H1 (cell line): ENCODE data around the gene GALNT2. TPM values are rescaled to one million over a fixed set of nuclear protein-coding genes. Genes with fewer than 3 reads are reported as not detected.

Experiments used
- CTCF ChIA-PET: fragments of 300-600 bp; sonication (Branson Sonifier 250); formaldehyde crosslinking; loops from one replicate; lab custom pipeline; 2021; ENCODE audit not compliant: partially characterized antibody; lab: Charles Lee
- POLR2A ChIA-PET: fragments of 300-600 bp; sonication (Branson Sonifier 250); formaldehyde crosslinking; loops from one replicate; lab custom pipeline; 2021; ENCODE audit warnings: inconsistent platforms; ENCODE audit not compliant: partially characterized antibody; lab: Charles Lee
- DNase-seq, 2 experiments: peaks; one replicate each; pipeline versions ENCODE4 v3.0.0 to v3.0.0-alpha.2; 2010 to 2022; ENCODE audit warnings: low spot score in 2 of 2, low read depth in 1 of 2, mixed read lengths in 1 of 2
- FAIRE-seq: peaks from 2 replicates; lab custom pipeline; 2011; peaks lifted over from hg19 to GRCh38; lab: Jason Lieb, UNC
- H2AFZ ChIP-seq: 2 replicates; pipeline ENCODE4 v1.8.1; 2012; ENCODE audit warnings: low read length, inconsistent platforms
- H2AK5ac ChIP-seq: 2 replicates; pipeline ENCODE4 v1.6.1; 2013; ENCODE audit warnings: low read depth, low read length
- H2BK120ac ChIP-seq: replicated peaks from 2 replicates; pipeline ENCODE3; 2013; ENCODE audit warnings: low read depth, low read length, inconsistent platforms
- H2BK12ac ChIP-seq: 2 replicates; pipeline ENCODE4 v1.6.1; 2013; ENCODE audit warnings: low read depth, low read length
- H2BK15ac ChIP-seq: 2 replicates; pipeline ENCODE4 v1.6.1; 2013; ENCODE audit warnings: low read length
- H2BK20ac ChIP-seq: 2 replicates; pipeline ENCODE4 v1.6.1; 2013; ENCODE audit warnings: low read length
- H2BK5ac ChIP-seq: 2 replicates; pipeline ENCODE4 v1.6.1; 2013; ENCODE audit warnings: low read depth, low read length
- H3K14ac ChIP-seq: 2 replicates; pipeline ENCODE4 v1.6.1; 2013; ENCODE audit warnings: inconsistent platforms; ENCODE audit not compliant: insufficient read length
- H3K18ac ChIP-seq: 2 replicates; pipeline ENCODE4 v1.6.1; 2013; ENCODE audit warnings: low read length; ENCODE audit errors: extremely low read depth
- H3K23ac ChIP-seq: 2 replicates; pipeline ENCODE4 v1.6.1; 2013; ENCODE audit warnings: inconsistent platforms; ENCODE audit not compliant: insufficient read length
- H3K23me2 ChIP-seq: 2 replicates; pipeline ENCODE4 v1.6.1; 2013; ENCODE audit warnings: low read depth, low read length
- H3K27ac ChIP-seq: 2 replicates; pipeline ENCODE4 v1.6.1; 2011; ENCODE audit warnings: low read depth, low read length, inconsistent platforms
- H3K27me3 ChIP-seq, 4 experiments: replicated peaks in 1 of 4; 1 replicate in 1 of 4; 2 replicates in 3 of 4; pipeline versions ENCODE4 v1.6.1 to v1.8.1; 2011 to 2013; ENCODE audit warnings: low read length in 3 of 4, mild to moderate bottlenecking in 3 of 4, inconsistent platforms in 2 of 4, mixed read lengths in 2 of 4, moderate library complexity in 1 of 4; ENCODE audit not compliant: control insufficient read depth in 3 of 4, insufficient read depth in 3 of 4; ENCODE audit errors: extremely low read depth in 1 of 4
- H3K36me3 ChIP-seq, 4 experiments: 2 replicates each; pipeline versions ENCODE4 v1.6.1 to v1.8.1; 2011 to 2013; ENCODE audit warnings: mild to moderate bottlenecking in 4 of 4, low read length in 3 of 4, moderate library complexity in 2 of 4, control low read depth in 1 of 4, inconsistent platforms in 1 of 4; ENCODE audit not compliant: insufficient read depth in 4 of 4, control insufficient read depth in 2 of 4
- H3K4ac ChIP-seq: replicated peaks from 2 replicates; pipeline ENCODE3; 2013; ENCODE audit warnings: low read length, low read depth, mixed read lengths, inconsistent platforms; ENCODE audit not compliant: insufficient read length
- H3K4me1 ChIP-seq, 4 experiments: replicated peaks in 1 of 4; 1 replicate in 1 of 4; 2 replicates in 3 of 4; pipeline versions ENCODE4 v1.6.1 to v1.8.1; 2011 to 2013; ENCODE audit warnings: low read length in 3 of 4, inconsistent platforms in 2 of 4, mixed read lengths in 1 of 4; ENCODE audit not compliant: insufficient read depth in 4 of 4, control insufficient read depth in 3 of 4
- H3K4me2 ChIP-seq, 2 experiments: 2 replicates each; pipeline versions ENCODE4 v1.6.1 to v1.8.1; 2011 to 2013; ENCODE audit warnings: low read depth in 2 of 2, low read length in 2 of 2, control low read depth in 1 of 2, inconsistent platforms in 1 of 2, mild to moderate bottlenecking in 1 of 2; ENCODE audit not compliant: insufficient read depth in 1 of 2
- H3K4me3 ChIP-seq, 4 experiments: fragments of 200-600, 300-600 bp in 1 of 4; sonication (generic), shearing (Covaris generic), sonication (Bioruptor Twin) in 1 of 4; 2 replicates each; pipeline versions ENCODE4 v1.5.1 to v1.8.1; 2011 to 2016; ENCODE audit warnings: low read length in 4 of 4, low read depth in 3 of 4, control low read depth in 2 of 4, inconsistent platforms in 2 of 4, mild to moderate bottlenecking in 2 of 4, mixed read lengths in 1 of 4, moderate library complexity in 1 of 4; ENCODE audit not compliant: insufficient read depth in 2 of 4; ENCODE audit errors: extremely low read depth in 1 of 4
- H3K56ac ChIP-seq: replicated peaks from 2 replicates; pipeline ENCODE3; 2013; ENCODE audit warnings: low read depth, mild to moderate bottlenecking, mixed read lengths, low read length, inconsistent platforms; ENCODE audit not compliant: insufficient read length
- H3K79me1 ChIP-seq: 2 replicates; pipeline ENCODE4 v1.6.1; 2013; ENCODE audit warnings: low read depth, low read length, control low read depth
- H3K79me2 ChIP-seq, 2 experiments: 2 replicates each; pipeline versions ENCODE4 v1.6.1 to v1.8.1; 2012 to 2013; ENCODE audit warnings: low read length in 2 of 2, mild to moderate bottlenecking in 2 of 2, inconsistent platforms in 1 of 2; ENCODE audit not compliant: insufficient read depth in 2 of 2, control insufficient read depth in 1 of 2
- H3K9ac ChIP-seq, 4 experiments: replicated peaks in 1 of 4; 1 replicate in 1 of 4; 2 replicates in 3 of 4; pipeline versions ENCODE4 v1.6.1 to v1.8.1; 2011 to 2013; ENCODE audit warnings: low read depth in 3 of 4, low read length in 3 of 4, control low read depth in 2 of 4, mild to moderate bottlenecking in 2 of 4, moderate library complexity in 2 of 4, inconsistent platforms in 1 of 4; ENCODE audit errors: extremely low read depth in 1 of 4
- H3K9me3 ChIP-seq, 2 experiments: 2 replicates each; pipeline versions ENCODE4 v1.6.1 to v1.8.1; 2012 to 2013; ENCODE audit warnings: mild to moderate bottlenecking in 2 of 2, moderate library complexity in 2 of 2, control low read depth in 1 of 2, inconsistent platforms in 1 of 2, low read depth in 1 of 2, low read length in 1 of 2, mixed read lengths in 1 of 2; ENCODE audit not compliant: insufficient read depth in 2 of 2
- H4K20me1 ChIP-seq, 2 experiments: replicated peaks in 1 of 2; 2 replicates each; pipeline versions ENCODE3 to v1.8.1; 2011 to 2013; ENCODE audit warnings: inconsistent platforms in 2 of 2, low read length in 2 of 2, mild to moderate bottlenecking in 1 of 2; ENCODE audit not compliant: insufficient read depth in 2 of 2, control insufficient read depth in 1 of 2
- H4K5ac ChIP-seq: 2 replicates; pipeline ENCODE4 v1.6.1; 2013; ENCODE audit warnings: low read length, low read depth, mixed read lengths, inconsistent platforms; ENCODE audit not compliant: insufficient read length
- H4K8ac ChIP-seq: 2 replicates; pipeline ENCODE4 v1.8.0; 2013; ENCODE audit warnings: mild to moderate bottlenecking, moderate library complexity, low read length, inconsistent platforms; ENCODE audit not compliant: insufficient read depth; ENCODE audit errors: extremely low read depth
- H4K91ac ChIP-seq: replicated peaks from 2 replicates; pipeline ENCODE3; 2013; ENCODE audit warnings: low read length, mixed read lengths, inconsistent platforms; ENCODE audit not compliant: insufficient read length
- EGR1 ChIP-seq: IDR thresholded peaks from 2 replicates; pipeline ENCODE4 v1.6.1; 2011; ENCODE audit warnings: low read depth, low read length, borderline replicate concordance
- EP300 ChIP-seq, 2 experiments: IDR thresholded peaks; 1 replicate in 1 of 2; 2 replicates in 1 of 2; pipeline ENCODE4 v1.6.1; 2011 to 2012; ENCODE audit warnings: low read depth in 2 of 2, low read length in 2 of 2, mild to moderate bottlenecking in 2 of 2, borderline replicate concordance in 1 of 2, inconsistent platforms in 1 of 2, moderate library complexity in 1 of 2
- GTF2F1 ChIP-seq: IDR thresholded peaks from 2 replicates; pipeline ENCODE4 v1.6.1; 2012; ENCODE audit warnings: low read depth, low read length, improper control_type of control experiment, borderline replicate concordance
- NANOG ChIP-seq: IDR thresholded peaks from 2 replicates; pipeline ENCODE4 v1.6.1; 2011; ENCODE audit warnings: low read length, low read depth, mild to moderate bottlenecking, inconsistent platforms; ENCODE audit not compliant: insufficient read depth, poor library complexity, severe bottlenecking
- NRF1 ChIP-seq: IDR thresholded peaks from 2 replicates; pipeline ENCODE4 v1.6.1; 2011; ENCODE audit warnings: mild to moderate bottlenecking, low read depth, low read length, improper control_type of control experiment
- PHF8 ChIP-seq: fragments of 200-600 bp; sonication (generic); conservative IDR thresholded peaks from 2 replicates; pipeline ENCODE4 v1.7.1; 2012; ENCODE audit warnings: low read depth, mild to moderate bottlenecking, inconsistent platforms, low read length, moderate library complexity
- RXRA ChIP-seq: IDR thresholded peaks from 2 replicates; pipeline ENCODE4 v1.6.1; 2011; ENCODE audit warnings: low read depth, mild to moderate bottlenecking, low read length, moderate library complexity; ENCODE audit not compliant: insufficient read depth
- SIRT6 ChIP-seq: IDR thresholded peaks from one replicate; pipeline ENCODE4 v1.7.1; 2012; ENCODE audit warnings: low read length, inconsistent platforms
- SRF ChIP-seq: IDR thresholded peaks from 2 replicates; pipeline ENCODE4 v1.6.1; 2011; ENCODE audit warnings: mild to moderate bottlenecking, low read depth, low read length, moderate library complexity
- TAF1 ChIP-seq: IDR thresholded peaks from 2 replicates; pipeline ENCODE4 v1.6.1; 2011; ENCODE audit warnings: mild to moderate bottlenecking, low read depth, low read length
- YY1 ChIP-seq: IDR thresholded peaks from 2 replicates; pipeline ENCODE4 v1.6.1; 2011; ENCODE audit warnings: low read depth, mild to moderate bottlenecking, low read length
- WGBS, 2 experiments: shearing (Covaris generic) in 1 of 2; methylation state at CpG; one replicate each; pipeline versions ENCODE4 v1.1.6 to v1.1.7; 2013 to 2015; ENCODE audit warnings: low lambda C conversion rate in 2 of 2, mixed read lengths in 2 of 2, inconsistent platforms in 1 of 2, low coverage in 1 of 2, missing lambda C conversion rate in 1 of 2; ENCODE audit not compliant: insufficient replicate concordance in 2 of 2, insufficient coverage in 1 of 2, insufficient read length in 1 of 2; ENCODE audit errors: extremely low coverage in 1 of 2, missing lambda C conversion rate in 1 of 2; 5-methylcytosine and 5-hydroxymethylcytosine counted together
- polyA plus RNA-seq, 7 experiments: library from polyadenylated mRNA; depleted of rRNA in 3 of 7; stranded (reverse) in 5 of 7; unstranded in 2 of 7; fragments of >200 nt in 5 of 7; fragments of 200-250 nt in 2 of 7; gene quantifications; 1 replicate in 5 of 7; 2 replicates in 1 of 7; 4 replicates in 1 of 7; pipeline versions ENCODE4 v1.2.1 to v1.2.3, GENCODE V29; 2011 to 2013; ENCODE audit warnings: missing spikeins in 2 of 7, mixed read lengths in 2 of 7
- total RNA-seq: library from RNA; stranded (reverse); fragmentation: NEBNext Ultra II Directional; extraction: Animal tissue kit (Norgen Biotek cat#: 25700); gene quantifications from 2 replicates; pipeline ENCODE4 v1.2.1, GENCODE V29; 2021
- TF ChIP-seq, protein P1 (sequence below), 3 experiments: IDR thresholded peaks; 1 replicate in 2 of 3; 2 replicates in 1 of 3; pipeline versions ENCODE4 v1.5.1 to v1.6.1; 2011; ENCODE audit warnings: low read length in 3 of 3, mild to moderate bottlenecking in 3 of 3, inconsistent platforms in 2 of 3, low read depth in 1 of 3, moderate library complexity in 1 of 3; ENCODE audit not compliant: insufficient read depth in 1 of 3; ENCODE audit errors: control extremely low read depth in 1 of 3

GALNT2 gene
- total and polyA plus RNA-seq, 2 of the 8 experiments (the other 6 are each of a cell fraction or from before 2014, with no cell fraction given), result 34.5 to 75.3 TPM

DNA sequence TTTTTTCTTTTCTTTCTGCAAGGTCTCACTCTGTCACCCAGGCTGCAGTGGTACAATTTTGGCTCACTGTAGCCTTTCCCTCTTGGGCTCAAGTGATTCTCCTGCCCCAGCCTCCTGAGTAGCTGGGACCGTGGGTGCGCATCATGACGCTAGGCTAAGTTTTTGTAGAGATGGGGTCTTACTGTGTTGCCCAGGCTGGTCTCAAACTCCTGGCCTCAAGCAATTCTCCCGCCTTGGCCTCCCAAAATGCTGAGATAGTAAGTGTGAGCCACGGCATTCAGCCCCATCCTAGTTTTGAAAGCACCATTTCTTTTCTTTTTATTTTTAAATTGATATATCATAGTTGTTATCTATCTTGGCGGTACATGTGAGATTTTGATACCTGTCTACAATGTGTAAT, 140.6 kb downstream of the GALNT2 start:
- peaks cover 2 to 10% (median 4%) of the 10 kb centered on the region in 4 experiments; a peak in 4 of 8 replicates for H3K36me3 ChIP-seq
- TF ChIP-seq TAF1 (no peak), PHF8 (no peak), SRF (no peak), NANOG (no peak), SIRT6 (no peak), EP300 (IDR thresholded peaks at IDR 0.05; ENCODE audit: borderline replicate concordance in 1 of 2, low read depth in 2 of 2, low read length in 2 of 2) (no peak), NRF1 (no peak), RXRA (no peak), YY1 (no peak), GTF2F1 (no peak), EGR1 (no peak)
- TF ChIP-seq, protein P1, sequence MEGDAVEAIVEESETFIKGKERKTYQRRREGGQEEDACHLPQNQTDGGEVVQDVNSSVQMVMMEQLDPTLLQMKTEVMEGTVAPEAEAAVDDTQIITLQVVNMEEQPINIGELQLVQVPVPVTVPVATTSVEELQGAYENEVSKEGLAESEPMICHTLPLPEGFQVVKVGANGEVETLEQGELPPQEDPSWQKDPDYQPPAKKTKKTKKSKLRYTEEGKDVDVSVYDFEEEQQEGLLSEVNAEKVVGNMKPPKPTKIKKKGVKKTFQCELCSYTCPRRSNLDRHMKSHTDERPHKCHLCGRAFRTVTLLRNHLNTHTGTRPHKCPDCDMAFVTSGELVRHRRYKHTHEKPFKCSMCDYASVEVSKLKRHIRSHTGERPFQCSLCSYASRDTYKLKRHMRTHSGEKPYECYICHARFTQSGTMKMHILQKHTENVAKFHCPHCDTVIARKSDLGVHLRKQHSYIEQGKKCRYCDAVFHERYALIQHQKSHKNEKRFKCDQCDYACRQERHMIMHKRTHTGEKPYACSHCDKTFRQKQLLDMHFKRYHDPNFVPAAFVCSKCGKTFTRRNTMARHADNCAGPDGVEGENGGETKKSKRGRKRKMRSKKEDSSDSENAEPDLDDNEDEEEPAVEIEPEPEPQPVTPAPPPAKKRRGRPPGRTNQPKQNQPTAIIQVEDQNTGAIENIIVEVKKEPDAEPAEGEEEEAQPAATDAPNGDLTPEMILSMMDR (IDR thresholded peaks at IDR 0.05; ENCODE audit: control extremely low read depth in 1 of 3, insufficient read depth in 1 of 3, low read depth in 1 of 3, low read length in 3 of 3), result no peak

More for the DNA sequence above, 140.6 kb downstream of the GALNT2 start:
- no peak for DNase-seq
- Histone ChIP-seq H3K27ac (no peak overlapping the region), H3K4me2 (no peak overlapping the region), H4K8ac (0 out of 2 replicates have a peak overlapping the region, but pooled peaks have one; percentile 14), H3K56ac (no peak overlapping the region), H2BK5ac (no peak overlapping the region), H3K9me3 (no peaks in the 10 kb centered on the region), H3K79me1 (peaks cover 6% of the 10 kb centered on the region), H4K5ac (no peak overlapping the region), H2AK5ac (no peak overlapping the region), H2BK120ac (no peak overlapping the region), H3K14ac (no peak overlapping the region), H2AFZ (no peak overlapping the region), H3K23ac (no peak overlapping the region), H4K91ac (no peak overlapping the region), H2BK12ac (no peak overlapping the region), H3K23me2 (no peaks in the 10 kb centered on the region), H3K4me3 (no peak overlapping the region), H3K4ac (no peak overlapping the region), H2BK15ac (no peak overlapping the region), H2BK20ac (no peak overlapping the region), H3K18ac (no peak overlapping the region), H4K20me1 (peaks cover 0 to 2% of the 10 kb centered on the region in 2 experiments), H3K79me2 (no peaks in the 10 kb centered on the region; a peak in 1 of 4 replicates), H3K4me1 (no peaks in the 10 kb centered on the region), H3K27me3 (no peaks in the 10 kb centered on the region), H3K9ac (no peak overlapping the region)
- CTCF ChIA-PET, result interaction anchor here (1.6 kb wide), 1 partner anchor 13 kb away, joined by 4 read pairs; no protein-coding TSS in a partner anchor
- 91% methylated on average over 6 of the region's 6 CpGs; no CpG with 5 or more reads in 1 of the 2 experiments for WGBS, 2 experiments
- no peak for FAIRE-seq
- POLR2A ChIA-PET, result no interaction called here
